ENCODE measurements around the gene KRT38.

KRT38 gene

GRCh38 chr17:41421617-41422016, 19.2 kb downstream of the KRT38 start:
- DNase-seq (ENCODE audit: low spot score) = no peak

GRCh38 chr17:41421116-41421515, 19.7 kb downstream of the KRT38 start:
- DNase-seq (ENCODE audit: low spot score) = peak; percentile 43

GRCh38 chr17:41420134-41420533, 20.6 kb downstream of the KRT38 start:
- DNase-seq (ENCODE audit: low spot score) = peak; percentile 59

- no peak for DNase-seq (ENCODE audit: low spot score)
Observed at GRCh38 chr17:41419716-41420115, 21.1 kb downstream of the KRT38 start.

GRCh38 chr17:41418116-41418860, 22.5 kb downstream of the KRT38 start:
- DNase-seq (ENCODE audit: low spot score) = no peak

GRCh38 chr17:41417576-41418015, 23.2 kb downstream of the KRT38 start:
- DNase-seq (ENCODE audit: low spot score) = no peak

- DNase-seq (ENCODE audit: low spot score) = no peak
Observed at GRCh38 chr17:41417127-41417526, 23.7 kb downstream of the KRT38 start.

- no peak for DNase-seq (ENCODE audit: low spot score)
Observed at GRCh38 chr17:41416479-41416878, 24.3 kb downstream of the KRT38 start.

- peak; percentile 62 for DNase-seq (ENCODE audit: low spot score)
Observed at GRCh38 chr17:41415833-41416335, 24.9 kb downstream of the KRT38 start.

- DNase-seq (ENCODE audit: low spot score) = no peak
Observed at GRCh38 chr17:41415411-41415810, 25.4 kb downstream of the KRT38 start.

GRCh38 chr17:41413982-41414381, 26.8 kb downstream of the KRT38 start:
- no peak for DNase-seq (ENCODE audit: low spot score)

GRCh38 chr17:41413353-41413957, 27.3 kb downstream of the KRT38 start:
- no peak for DNase-seq (ENCODE audit: low spot score)

GRCh38 chr17:41411072-41411840, 29.5 kb downstream of the KRT38 start:
- no peak for DNase-seq (ENCODE audit: low spot score)

GRCh38 chr17:41407226-41407625, 33.6 kb downstream of the KRT38 start:
- no peak for DNase-seq (ENCODE audit: low spot score)

GRCh38 chr17:41406205-41406604, 34.6 kb downstream of the KRT38 start:
- no peak for DNase-seq (ENCODE audit: low spot score)

GRCh38 chr17:41404024-41404671, 36.6 kb downstream of the KRT38 start:
- DNase-seq (ENCODE audit: low spot score) = peak; percentile 80

- no peak for DNase-seq (ENCODE audit: low spot score)
Observed at GRCh38 chr17:41403404-41404023, 37.3 kb downstream of the KRT38 start.

- DNase-seq (ENCODE audit: low spot score) = no peak
Observed at GRCh38 chr17:41402161-41402560, 38.6 kb downstream of the KRT38 start.

- DNase-seq (ENCODE audit: low spot score) = no peak
Observed at GRCh38 chr17:41396996-41397660, 43.7 kb downstream of the KRT38 start, which contains the start of gene KRT31. KRT31 (minus strand) TSS chr17:41397608; CDS start chr17:41397539, 69 bp downstream.

- DNase-seq (ENCODE audit: low spot score) = no peak
Observed at GRCh38 chr17:41396340-41396739, 44.4 kb downstream of the KRT38 start.

GRCh38 chr17:41395611-41396010, 45.2 kb downstream of the KRT38 start:
- no peak for DNase-seq (ENCODE audit: low spot score)
